Right kidney (tissue), 1 donor: ENCODE results near the gene MGMT.

Experiments used
- DNase-seq: peaks from one replicate; pipeline ENCODE4 v3.0.0-alpha.2; 2016

The MGMT gene

DNA sequence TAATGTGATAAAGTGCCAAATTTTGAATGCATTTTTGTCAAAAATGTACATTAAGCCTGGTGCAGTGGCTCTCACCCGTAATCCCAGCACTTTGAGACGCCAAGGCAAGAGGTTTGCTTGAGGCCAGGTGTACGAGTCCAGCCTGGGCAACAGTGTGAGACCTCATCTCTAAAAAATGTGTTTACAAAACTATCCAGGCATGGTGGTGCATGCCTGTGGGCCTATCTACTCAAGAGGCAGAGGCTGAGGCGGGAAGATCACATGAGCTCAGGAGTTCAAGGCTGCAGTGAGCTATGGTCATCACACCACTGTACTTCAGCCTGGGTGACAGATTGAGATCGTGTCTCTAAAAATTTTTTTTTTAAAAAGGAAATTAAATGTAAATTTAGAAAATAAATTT, 18.5 kb upstream of the MGMT start:
- DNase-seq = no peak

DNA sequence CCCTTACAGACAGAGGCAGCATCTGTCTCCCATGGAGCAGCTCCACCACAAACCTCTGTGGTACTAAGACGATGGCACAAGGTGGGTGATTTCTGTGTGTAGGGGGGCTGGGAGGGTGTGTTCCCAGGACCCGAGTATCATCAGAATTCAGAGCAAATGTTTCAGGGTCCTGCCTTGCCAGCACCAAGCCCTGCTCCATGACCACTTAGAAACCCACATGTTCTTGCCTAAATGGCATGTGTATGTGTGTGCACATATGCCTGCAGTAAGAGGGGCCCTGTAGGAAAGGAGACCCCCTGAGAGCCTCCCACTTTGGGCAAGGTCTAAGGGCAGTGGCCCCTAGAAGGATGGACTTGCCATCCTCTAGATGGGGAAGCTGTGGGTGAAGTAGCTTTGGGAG, 17.1 kb upstream of the MGMT start:
- no peak for DNase-seq

DNA sequence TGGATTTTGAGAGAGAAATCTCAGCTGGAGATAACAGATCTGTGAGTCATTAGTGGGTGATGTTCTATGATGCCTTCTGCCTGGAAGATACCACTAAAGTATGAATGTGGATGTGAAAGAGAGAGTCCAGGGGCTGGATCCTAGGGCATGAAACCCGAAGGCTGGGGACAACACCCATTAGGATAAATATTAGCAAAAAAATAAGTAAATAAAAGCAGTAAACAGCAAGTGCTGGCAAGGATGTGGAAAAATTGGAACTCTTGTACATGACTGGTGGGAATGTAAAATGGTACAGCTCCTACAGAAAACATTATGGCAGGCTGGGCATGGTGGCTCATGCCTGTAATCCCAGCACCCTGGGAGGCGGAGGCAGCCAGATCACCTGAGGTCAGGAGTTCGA, 16.6 kb upstream of the MGMT start:
- DNase-seq = no peak

- no peak for DNase-seq
Measured at GRCh38 chr10:129455625-129456024, 11.4 kb upstream of the MGMT start.

DNA sequence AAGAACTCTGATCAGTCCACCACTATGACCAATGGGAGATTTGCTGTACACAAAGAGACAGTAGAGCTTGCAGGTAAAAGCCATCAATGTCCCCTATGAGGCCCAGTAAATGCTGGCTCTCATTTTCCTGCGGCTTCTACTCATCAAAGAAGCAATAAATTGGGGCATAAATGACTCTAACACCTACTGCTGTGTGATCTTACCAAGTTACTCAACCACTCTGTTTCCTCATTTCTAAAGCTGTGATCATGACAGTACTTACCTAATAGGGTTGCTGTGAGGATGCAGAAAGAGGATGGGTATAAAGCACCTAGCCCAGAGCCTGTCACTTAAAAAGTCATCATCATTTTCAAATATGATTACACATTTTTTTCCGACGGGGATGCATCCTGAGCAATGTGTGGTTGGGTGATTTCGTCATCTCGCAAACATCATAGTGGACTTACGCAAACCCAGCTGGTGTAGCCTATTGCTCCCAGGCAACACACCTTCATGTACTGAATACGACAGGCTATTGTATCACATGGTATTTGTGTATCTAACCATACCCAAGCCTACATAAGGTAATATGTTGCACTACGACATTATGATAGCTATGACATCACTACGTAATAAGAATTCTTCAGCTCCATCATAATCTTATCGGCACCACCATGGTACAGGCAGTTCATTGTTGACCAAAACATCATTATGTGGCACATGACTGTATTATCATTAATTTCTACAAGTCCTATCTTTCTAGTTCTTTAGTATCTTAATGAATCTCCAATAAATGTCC, 7.1 kb upstream of the MGMT start:
- no peak for DNase-seq

- DNase-seq = no peak
Measured at GRCh38 chr10:129462257-129462795, 4.7 kb upstream of the MGMT start.

GRCh38 chr10:129464251-129464650, 2.8 kb upstream of the MGMT start:
- DNase-seq = no peak

GRCh38 chr10:129465796-129466702, 992 bp upstream of the MGMT start:
- DNase-seq = no peak

- DNase-seq = peak; percentile 61
Measured at GRCh38 chr10:129467359-129468064, 471 bp downstream of the MGMT start.

GRCh38 chr10:129468187-129468586, 1.1 kb downstream of the MGMT start:
- DNase-seq = no peak

DNA sequence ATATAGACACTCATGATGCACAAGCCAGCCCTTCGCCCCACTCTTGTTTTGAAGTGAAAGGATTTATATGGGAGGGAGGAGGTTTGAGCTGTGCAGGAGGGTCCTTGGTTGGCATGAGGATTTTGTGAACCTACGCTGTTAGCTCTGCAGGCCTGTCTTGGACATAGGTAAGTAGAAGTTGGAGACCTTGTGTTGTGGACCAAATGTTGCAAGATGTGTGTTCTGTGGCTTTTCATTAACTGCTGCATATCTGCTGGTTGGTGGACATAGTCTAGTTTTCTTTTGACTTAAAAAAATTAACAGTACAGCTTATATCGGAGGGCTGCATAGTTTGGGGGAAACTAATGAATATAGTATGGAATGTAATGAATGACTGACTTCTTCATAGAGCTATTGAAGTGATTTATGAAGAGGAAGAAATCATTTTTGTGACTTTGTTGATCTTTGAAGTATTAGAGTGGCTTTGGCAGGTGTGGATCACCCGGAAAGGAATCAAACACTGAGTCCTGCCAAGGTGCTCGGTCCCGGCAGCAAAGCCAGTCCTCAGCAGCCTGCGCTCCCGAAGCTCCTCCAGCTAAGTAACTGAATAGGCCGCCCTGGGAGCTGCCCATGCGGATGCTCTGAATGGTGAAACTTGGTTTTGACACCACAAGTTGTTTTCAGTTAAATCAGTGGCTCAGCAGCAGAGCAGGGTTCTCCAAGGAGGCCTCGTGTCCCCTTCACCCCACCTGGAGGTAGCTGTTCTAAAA, 3.2 kb downstream of the MGMT start:
- no peak for DNase-seq

GRCh38 chr10:129471447-129472175, 4.6 kb downstream of the MGMT start:
- DNase-seq = no peak

- no peak for DNase-seq
Measured at GRCh38 chr10:129472696-129473555, 5.9 kb downstream of the MGMT start.

DNA sequence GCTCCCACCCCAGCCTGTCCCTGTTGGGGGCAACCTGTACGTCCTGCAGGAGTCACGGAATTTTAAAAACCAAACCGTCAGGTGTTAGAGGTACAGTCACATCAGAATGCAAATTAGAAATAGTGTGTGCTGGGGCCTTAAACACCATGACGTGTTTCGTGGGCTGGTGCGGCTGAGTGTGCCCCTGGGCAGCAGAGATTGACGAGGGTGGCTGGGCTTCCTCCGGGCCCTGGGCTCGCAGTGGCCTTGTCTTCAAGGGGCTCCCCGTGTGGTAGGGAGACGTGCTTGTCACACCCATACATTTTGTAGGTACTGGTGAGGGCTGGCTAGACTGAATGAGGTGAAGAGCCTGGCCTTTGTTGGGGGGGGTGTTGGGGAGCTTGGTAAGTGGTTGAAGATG, 7.6 kb downstream of the MGMT start:
- no peak for DNase-seq

GRCh38 chr10:129476431-129476830, 9.4 kb downstream of the MGMT start:
- DNase-seq = no peak

- no peak for DNase-seq
Measured at GRCh38 chr10:129477051-129477450, 10.0 kb downstream of the MGMT start.

DNA sequence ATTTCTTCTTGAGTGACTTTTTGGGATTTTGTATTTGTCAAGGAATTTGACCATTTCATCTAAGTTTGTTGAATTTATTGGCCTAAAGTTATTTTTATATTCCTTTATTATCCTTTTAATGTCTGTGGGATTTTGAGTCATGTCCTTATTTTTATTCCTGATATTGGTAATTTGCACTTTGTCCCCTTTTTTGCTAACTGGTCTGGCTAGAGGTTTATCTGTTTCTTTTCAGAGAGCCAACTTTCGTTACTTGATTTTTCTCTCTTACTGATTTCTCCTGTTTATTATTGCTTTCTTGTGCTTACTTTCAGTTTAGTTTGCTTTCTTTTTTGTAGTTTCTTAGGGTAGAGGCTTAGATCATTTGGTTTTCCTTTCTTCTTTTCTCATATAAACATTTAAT, 14.6 kb downstream of the MGMT start:
- no peak for DNase-seq

GRCh38 chr10:129483430-129484010, 16.5 kb downstream of the MGMT start:
- DNase-seq = no peak

- no peak for DNase-seq
Measured at GRCh38 chr10:129486805-129487204, 19.8 kb downstream of the MGMT start.
